Measurements from ENCODE around the gene ZNF446. TPM values are rescaled to one million over a fixed set of nuclear protein-coding genes. Genes with fewer than 3 reads are reported as not detected.

ZNF446 gene
- total and polyA plus RNA-seq, 10 of the 15 experiments (the other 5 are each of a cell fraction or from before 2014, with no cell fraction given): 0.14 to 6.9 (median 4.1) TPM

- intact Hi-C loops (cut with micrococcal nuclease; ENCODE audit: unreplicated experiment): no loop called here
- H3K4me3 ChIP-seq: peak overlapping the region; percentile 50; the same call in 1 of the 2 replicates
- in situ Hi-C loops (cut with MboI): no loop called here
- SMC1A ChIA-PET (ENCODE audit: uncharacterized antibody, unreplicated experiment): no interaction called here
- no peak for TF ChIP-seq SRF (IDR thresholded peaks at IDR 0.05; ENCODE audit: low read depth in 2 of 2, low read length in 2 of 2)
- no peak for TF ChIP-seq BCL11A (IDR thresholded peaks at IDR 0.05; ENCODE audit: low read depth, low read length)
- TF ChIP-seq POLR2A (IDR thresholded peaks at IDR 0.05; ENCODE audit: low read depth, low read length): 0 out of 2 replicates have a peak, but pooled peaks have one; percentile 14
- TF ChIP-seq EGR1 (IDR thresholded peaks at IDR 0.05; ENCODE audit: borderline replicate concordance in 1 of 2, low read depth in 2 of 2, low read length in 2 of 2): no peak
- WGBS (ENCODE audit: insufficient coverage, insufficient replicate concordance, low lambda C conversion rate, missing lambda C conversion rate): 88% methylated on average over 15 of the region's 15 CpGs
- H3K36me3 ChIP-seq (ENCODE audit: control insufficient read depth in 2 of 2, insufficient read depth in 2 of 2, low read length in 1 of 2): peaks cover 2 to 5% of the 10 kb centered on the region in 2 experiments
- H3K27ac ChIP-seq (ENCODE audit: control insufficient read depth, insufficient read depth): peak overlapping the region; percentile 81; the same call in 1 of the 2 replicates
- H3K79me2 ChIP-seq (ENCODE audit: control insufficient read depth, insufficient read depth, low read length): no peaks in the 10 kb centered on the region; the same call in 1 of the 2 replicates
- no TSS peak for BruUV-seq (replicated peaks)
- ATAC-seq (no peak), DNase-seq (ENCODE audit: low read depth, low spot score) (no peak), FAIRE-seq (no peak)
- RAD21 ChIA-PET (ENCODE audit: unreplicated experiment): interaction anchor here (1.0 kb wide), 2 partner anchors 12 kb away, joined by 3 to 9 read pairs; no protein-coding TSS in a partner anchor
- no peaks in the 10 kb centered on the region for H3K9me3 ChIP-seq (replicated peaks; ENCODE audit: control insufficient read depth, insufficient read depth, low read length)
- no peak overlapping the region for H2AFZ ChIP-seq (ENCODE audit: control insufficient read depth, low read depth, low read length)
- peaks cover 21% of the 10 kb centered on the region for H3K4me1 ChIP-seq (ENCODE audit: control insufficient read depth, insufficient read depth, low read length)
- POLR2A ChIA-PET: interaction anchor here (1.4 kb wide), 1 partner anchor 12 kb away, joined by 5 read pairs; no protein-coding TSS in a partner anchor
- CTCF ChIA-PET: no interaction called here
- H3K27me3 ChIP-seq (replicated peaks in 1 of 2; ENCODE audit: control insufficient read depth in 2 of 2, insufficient read depth in 2 of 2, low read length in 1 of 2): no peaks in the 10 kb centered on the region
- H3K9ac ChIP-seq (ENCODE audit: control insufficient read depth, insufficient read depth, low read length): peak overlapping the region; percentile 82
- no peaks in the 10 kb centered on the region for H4K20me1 ChIP-seq (ENCODE audit: control insufficient read depth, insufficient read depth)
- H3K4me2 ChIP-seq (ENCODE audit: control insufficient read depth, insufficient read depth): peak overlapping the region; percentile 89
These were observed 978 bp downstream of the ZNF446 start for GRCh38 chr19:58477130-58477529.

- no peaks in the 10 kb centered on the region; a peak in 2 of 4 replicates for H3K36me3 ChIP-seq (ENCODE audit: control insufficient read depth in 2 of 2, insufficient read depth in 2 of 2, low read length in 1 of 2)
- no peak overlapping the region for H3K27ac ChIP-seq (ENCODE audit: control insufficient read depth, insufficient read depth)
- no TSS peak for BruUV-seq (replicated peaks)
- H3K4me2 ChIP-seq (ENCODE audit: control insufficient read depth, insufficient read depth): no peak overlapping the region
- FAIRE-seq (no peak), ATAC-seq (no peak), DNase-seq (ENCODE audit: low read depth, low spot score) (no peak)
- H4K20me1 ChIP-seq (ENCODE audit: control insufficient read depth, insufficient read depth): no peaks in the 10 kb centered on the region
- H3K9me3 ChIP-seq (replicated peaks; ENCODE audit: control insufficient read depth, insufficient read depth, low read length): no peaks in the 10 kb centered on the region
- peaks cover 21% of the 10 kb centered on the region for H3K4me1 ChIP-seq (ENCODE audit: control insufficient read depth, insufficient read depth, low read length)
- H3K27me3 ChIP-seq (replicated peaks in 1 of 2; ENCODE audit: control insufficient read depth in 2 of 2, insufficient read depth in 2 of 2, low read length in 1 of 2): no peaks in the 10 kb centered on the region
- H3K9ac ChIP-seq (ENCODE audit: control insufficient read depth, insufficient read depth, low read length): no peak overlapping the region
- POLR2A ChIA-PET: interaction anchor here (0.5 kb wide), 1 partner anchor 42 kb away, joined by 5 read pairs; no protein-coding TSS in a partner anchor
- SMC1A ChIA-PET (ENCODE audit: uncharacterized antibody, unreplicated experiment): no interaction called here
- RAD21 ChIA-PET (ENCODE audit: unreplicated experiment): interaction anchor here (1.0 kb wide), 1 partner anchor 11 kb away, joined by 3 read pairs; no protein-coding TSS in a partner anchor
- intact Hi-C loops (cut with micrococcal nuclease; ENCODE audit: unreplicated experiment): no loop called here
- no peak for TF ChIP-seq ZNF274 (IDR thresholded peaks at IDR 0.05; ENCODE audit: insufficient read depth, insufficient read length)
- TF ChIP-seq NR2C2 (IDR thresholded peaks at IDR 0.05; ENCODE audit: borderline replicate concordance, control insufficient read depth, insufficient read length, low read depth): no peak
- 0 out of 2 replicates have a peak, but pooled peaks have one; percentile 13 for TF ChIP-seq POLR2A (IDR thresholded peaks at IDR 0.05; ENCODE audit: low read depth, low read length)
- no peak for TF ChIP-seq MTA3 (IDR thresholded peaks at IDR 0.05; ENCODE audit: borderline replicate concordance, low read length)
- TF ChIP-seq STAT3 (IDR thresholded peaks at IDR 0.05; ENCODE audit: low read depth, low read length): no peak
- TF ChIP-seq ZNF592 (IDR thresholded peaks at IDR 0.05): no peak
- TF ChIP-seq RAD51 (IDR thresholded peaks at IDR 0.05): no peak
- no peak for TF ChIP-seq FOS (IDR thresholded peaks at IDR 0.05; ENCODE audit: borderline replicate concordance, extremely low read depth, insufficient read length)
- no peak overlapping the region for H2AFZ ChIP-seq (ENCODE audit: control insufficient read depth, low read depth, low read length)
- H3K4me3 ChIP-seq: no peak overlapping the region
- 100% methylated on average over 1 of the region's 1 CpG for WGBS (ENCODE audit: insufficient coverage, insufficient replicate concordance, low lambda C conversion rate, missing lambda C conversion rate)
- no peaks in the 10 kb centered on the region; the same call in 1 of the 2 replicates for H3K79me2 ChIP-seq (ENCODE audit: control insufficient read depth, insufficient read depth, low read length)
- CTCF ChIA-PET: interaction anchor here (1.3 kb wide), 1 partner anchor 36 kb away, joined by 3 read pairs; no protein-coding TSS in a partner anchor
- in situ Hi-C loops (cut with MboI): no loop called here
These were observed 1.7 kb downstream of the ZNF446 start for GRCh38 chr19:58477871-58478270.
